Measurements from ENCODE around the gene SIRPB1.
A peak's percentile ranks its signal among the peaks of the same experiment; 100 is the strongest.
"Not testable (repeated sequence)": the region's sequence is repeated elsewhere in the genome, so short reads cannot be mapped to it uniquely, and the experiment has no call there.

Gene SIRPB1

DNA sequence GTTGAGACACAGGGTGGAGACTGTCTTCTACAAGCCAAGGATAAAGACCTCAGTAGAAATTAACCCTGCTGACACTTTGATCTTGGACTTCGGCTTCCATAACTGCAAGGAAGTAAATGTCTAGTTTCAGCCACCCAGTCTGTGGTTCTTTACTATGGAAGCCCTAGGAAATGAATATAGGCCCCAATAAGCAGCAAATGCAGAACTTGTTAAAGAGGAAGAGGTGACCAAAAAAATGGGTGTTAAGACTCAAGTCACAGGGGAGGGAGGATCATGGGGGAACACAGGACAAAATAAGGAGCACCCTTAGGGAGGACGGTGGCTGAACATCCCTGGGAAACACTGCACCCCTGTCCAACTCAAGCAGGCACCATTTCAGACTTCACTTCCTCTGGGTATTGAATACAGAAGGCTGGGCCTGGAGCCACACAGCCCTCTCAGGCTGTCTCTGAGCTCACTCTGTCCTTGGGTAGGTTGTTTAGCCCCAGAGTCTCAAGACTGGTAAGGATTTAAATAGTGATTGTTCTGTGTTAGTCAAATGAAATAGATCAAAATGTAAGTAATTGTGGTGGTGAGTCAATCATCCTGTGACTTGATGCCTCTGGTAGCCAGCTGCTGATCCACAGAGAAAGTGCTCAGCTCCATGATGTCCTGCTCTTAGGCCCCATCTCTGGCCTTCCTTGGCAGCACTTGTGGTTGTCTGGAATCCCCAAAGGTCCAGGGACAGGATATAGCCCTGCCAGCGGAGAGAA, 31.9 kb downstream of the SIRPB1 start:
- no peak for DNase-seq (ENCODE audit: low spot score)
- TF ChIP-seq, protein P1, sequence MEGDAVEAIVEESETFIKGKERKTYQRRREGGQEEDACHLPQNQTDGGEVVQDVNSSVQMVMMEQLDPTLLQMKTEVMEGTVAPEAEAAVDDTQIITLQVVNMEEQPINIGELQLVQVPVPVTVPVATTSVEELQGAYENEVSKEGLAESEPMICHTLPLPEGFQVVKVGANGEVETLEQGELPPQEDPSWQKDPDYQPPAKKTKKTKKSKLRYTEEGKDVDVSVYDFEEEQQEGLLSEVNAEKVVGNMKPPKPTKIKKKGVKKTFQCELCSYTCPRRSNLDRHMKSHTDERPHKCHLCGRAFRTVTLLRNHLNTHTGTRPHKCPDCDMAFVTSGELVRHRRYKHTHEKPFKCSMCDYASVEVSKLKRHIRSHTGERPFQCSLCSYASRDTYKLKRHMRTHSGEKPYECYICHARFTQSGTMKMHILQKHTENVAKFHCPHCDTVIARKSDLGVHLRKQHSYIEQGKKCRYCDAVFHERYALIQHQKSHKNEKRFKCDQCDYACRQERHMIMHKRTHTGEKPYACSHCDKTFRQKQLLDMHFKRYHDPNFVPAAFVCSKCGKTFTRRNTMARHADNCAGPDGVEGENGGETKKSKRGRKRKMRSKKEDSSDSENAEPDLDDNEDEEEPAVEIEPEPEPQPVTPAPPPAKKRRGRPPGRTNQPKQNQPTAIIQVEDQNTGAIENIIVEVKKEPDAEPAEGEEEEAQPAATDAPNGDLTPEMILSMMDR (IDR thresholded peaks at IDR 0.05; ENCODE audit: extremely low read depth, missing control alignments), result no peak

DNA sequence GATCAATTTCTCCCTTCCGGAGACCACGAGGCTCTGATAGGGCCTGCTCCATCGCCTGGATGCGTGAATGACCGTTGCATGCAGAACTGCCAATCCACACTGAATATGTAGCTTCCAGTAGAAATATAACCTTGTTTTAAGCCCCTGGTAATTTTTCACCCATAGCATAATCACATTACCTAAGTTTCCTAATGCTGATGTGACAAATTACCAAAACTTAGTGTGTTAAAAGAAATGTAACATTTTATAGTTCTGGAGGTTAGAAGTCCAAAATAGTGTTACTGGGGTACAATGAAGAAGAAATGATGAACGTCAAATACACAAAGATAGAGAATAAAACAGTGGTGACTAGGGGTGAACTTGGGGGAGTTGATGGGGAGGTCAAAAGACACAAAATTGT, 40.3 kb downstream of the SIRPB1 start:
- TF ChIP-seq, protein P1 (IDR thresholded peaks at IDR 0.05; ENCODE audit: extremely low read depth, missing control alignments), result no peak
- DNase-seq (ENCODE audit: low spot score), result no peak

DNA sequence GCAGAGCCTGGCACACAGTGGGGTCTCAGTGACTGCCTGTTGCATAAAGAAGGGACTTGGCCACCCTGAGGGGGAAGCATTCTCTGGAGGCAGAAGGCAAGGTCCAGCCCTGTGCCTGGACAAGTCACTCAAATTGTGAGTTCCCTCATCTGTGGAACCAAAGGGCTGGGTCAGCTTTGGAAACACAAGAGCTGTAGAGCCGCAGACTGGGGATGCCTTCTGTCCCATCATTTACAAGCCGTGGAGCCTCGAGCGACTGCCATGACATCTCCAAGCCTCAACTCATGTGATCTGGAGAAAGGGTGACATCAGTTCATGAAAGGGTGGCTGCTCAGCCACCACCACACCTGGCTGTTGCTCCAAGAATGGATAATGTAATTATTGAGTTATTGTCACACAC, 41.9 kb downstream of the SIRPB1 start:
- TF ChIP-seq, protein P1 (IDR thresholded peaks at IDR 0.05; ENCODE audit: extremely low read depth, missing control alignments), result no peak
- DNase-seq (ENCODE audit: low spot score), result no peak

DNA sequence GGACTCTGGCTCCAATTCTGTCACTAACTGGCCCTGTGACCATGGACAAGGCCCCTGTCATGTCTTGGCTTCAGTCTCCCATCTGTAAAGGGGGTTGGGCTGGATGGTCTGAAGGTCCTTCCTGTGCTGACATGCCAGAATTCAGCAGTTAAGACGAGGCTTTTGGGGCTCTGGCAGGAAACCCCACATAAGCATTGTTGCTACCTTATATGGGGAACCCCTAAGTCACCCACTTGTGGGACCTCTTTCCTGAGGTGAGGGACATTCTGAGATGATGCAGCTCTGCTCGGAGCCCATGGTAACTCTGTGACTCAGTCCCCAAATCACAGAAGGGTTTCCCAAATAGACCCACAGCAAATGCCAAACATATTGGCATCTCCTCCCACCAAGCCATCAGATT, 42.5 kb downstream of the SIRPB1 start:
- DNase-seq (ENCODE audit: low spot score), result peak; percentile 0

DNA sequence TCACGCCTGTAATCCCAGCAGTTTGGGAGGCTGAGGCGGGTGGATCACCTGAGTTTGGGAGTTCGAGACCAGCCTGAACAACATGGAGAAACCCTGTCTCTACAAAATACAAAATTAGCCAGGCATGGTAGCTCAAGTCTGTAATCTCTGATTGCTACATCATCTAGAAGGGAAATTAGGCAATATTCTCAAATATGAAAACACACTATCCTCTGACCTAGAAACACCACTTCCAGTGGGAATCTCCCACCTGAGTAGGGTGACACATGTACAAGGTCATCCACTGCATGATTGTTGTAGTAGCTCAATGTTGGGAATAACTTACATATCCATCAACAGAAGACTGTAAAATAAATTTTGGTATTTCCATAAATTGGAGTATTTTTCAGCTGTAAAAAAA, 43.2 kb downstream of the SIRPB1 start:
- no peak for DNase-seq (ENCODE audit: low spot score)

DNA sequence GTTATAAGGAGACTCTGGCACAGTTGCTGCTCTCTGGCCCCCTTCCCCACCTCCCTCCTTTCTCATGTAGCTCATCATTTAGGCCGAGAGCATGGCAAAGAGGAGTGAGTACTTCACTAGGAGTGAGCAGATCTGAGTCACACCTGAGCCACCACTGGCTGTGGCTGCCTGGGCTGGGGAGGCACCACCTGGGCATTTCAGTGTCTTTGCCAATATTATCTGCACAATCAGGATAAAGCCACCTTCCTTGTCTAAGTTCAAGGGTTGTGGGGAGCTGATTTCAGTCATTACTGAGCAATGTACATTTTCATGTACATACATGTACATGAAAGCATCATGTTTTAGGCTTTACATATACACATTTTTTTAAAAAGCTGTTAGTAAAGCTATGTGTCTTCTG, 43.8 kb downstream of the SIRPB1 start:
- not testable (repeated sequence) for DNase-seq (ENCODE audit: low spot score)

More for the DNA sequence above, 43.2 kb downstream of the SIRPB1 start:
- TF ChIP-seq, protein P1 (IDR thresholded peaks at IDR 0.05; ENCODE audit: extremely low read depth, missing control alignments), result no peak

DNA sequence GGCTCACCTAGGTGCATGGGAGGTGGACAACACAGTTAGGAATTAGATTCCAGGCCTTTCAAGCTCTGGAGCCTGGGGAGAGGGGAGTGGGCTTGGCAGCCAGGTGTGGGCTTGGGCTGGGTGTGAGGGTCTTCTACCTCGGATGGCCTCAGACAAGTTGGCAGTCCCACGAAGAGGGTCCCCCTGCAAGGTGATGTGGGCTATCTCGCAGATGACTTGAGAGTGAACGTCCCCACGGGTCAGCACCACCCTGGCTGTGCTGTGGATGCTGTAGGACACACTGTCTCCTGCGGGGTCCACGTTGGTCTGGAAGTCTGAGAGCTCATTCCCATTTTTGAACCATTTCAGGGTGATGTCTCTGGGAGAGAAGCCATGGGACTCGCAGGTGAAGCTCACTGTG, 48.2 kb downstream of the SIRPB1 start:
- DNase-seq (ENCODE audit: low spot score), result not testable (repeated sequence)

Data from GM20000 (cell line).